Panc1 (cell line): ENCODE data around the gene DNAJB4. TPM values are rescaled to one million over a fixed set of nuclear protein-coding genes. Genes with fewer than 3 reads are reported as not detected.

Experiments used
- ATAC-seq: fragments of 200-7000 bp; cut with Tn5 transposase; 2 replicates; pipeline ENCODE4 v1.9.1; 2020; ENCODE audit warnings: mild to moderate bottlenecking, moderate library complexity
- BruUV-seq: library from RNA; stranded (reverse); fragments of 400-500 nt; replicated peaks from 2 replicates; lab custom pipeline; 2021; lab: Mats Ljungman, UMichigan
- CTCF ChIA-PET: fragments of 300-600 bp; sonication (Branson Sonifier 250); formaldehyde crosslinking; loops from one replicate; lab custom pipeline; 2022; ENCODE audit warnings: antibody characterized with exemption; lab: Charles Lee
- POLR2A ChIA-PET: fragments of 300-600 bp; sonication (Branson Sonifier 250); formaldehyde crosslinking; loops from one replicate; lab custom pipeline; 2022; ENCODE audit warnings: antibody characterized with exemption; lab: Charles Lee
- DNase-seq: peaks from one replicate; pipeline ENCODE4 v3.0.0-alpha.2; 2010; ENCODE audit warnings: low read depth, low spot score
- H3K27ac ChIP-seq: 2 replicates; pipeline ENCODE4 v1.5.1; 2011; ENCODE audit warnings: mild to moderate bottlenecking, low read length, inconsistent platforms
- H3K27me3 ChIP-seq: fragments of 200-500 bp; sonication (Bioruptor generic); 2 replicates; pipeline ENCODE4 v1.6.0; 2014; ENCODE audit warnings: low read length, inconsistent platforms; ENCODE audit not compliant: control insufficient read depth, insufficient read depth
- H3K36me3 ChIP-seq: fragments of 200-500 bp; sonication (Bioruptor generic); 2 replicates; pipeline ENCODE4 v1.5.1; 2014; ENCODE audit warnings: inconsistent platforms, mild to moderate bottlenecking, low read length, moderate library complexity; ENCODE audit not compliant: control insufficient read depth, insufficient read depth
- H3K4me1 ChIP-seq: 2 replicates; pipeline ENCODE4 v1.5.1; 2011; ENCODE audit warnings: inconsistent platforms, mild to moderate bottlenecking, low read length, moderate library complexity; ENCODE audit not compliant: control insufficient read depth, insufficient read depth
- H3K4me3 ChIP-seq, 2 experiments: 2 replicates each; pipeline ENCODE4 v1.5.1; 2011 to 2012; ENCODE audit warnings: low read depth in 2 of 2, low read length in 2 of 2, mild to moderate bottlenecking in 2 of 2, inconsistent platforms in 1 of 2, moderate library complexity in 1 of 2
- H3K9me3 ChIP-seq: fragments of 200-500 bp; sonication (Bioruptor generic); 2 replicates; pipeline ENCODE4 v1.5.1; 2014; ENCODE audit warnings: low read depth, mild to moderate bottlenecking, inconsistent platforms, low read length, moderate library complexity; ENCODE audit not compliant: control insufficient read depth, insufficient read depth
- CTCF ChIP-seq: fragments of 450-650 bp; IDR thresholded peaks from 2 replicates; pipeline ENCODE4 v1.5.1; 2017; ENCODE audit warnings: mild to moderate bottlenecking
- POLR2AphosphoS5 ChIP-seq: IDR thresholded peaks from 2 replicates; pipeline ENCODE4 v1.6.1; 2012; ENCODE audit warnings: mild to moderate bottlenecking, low read depth, low read length, moderate library complexity
- REST ChIP-seq, 2 experiments: IDR thresholded peaks; 2 replicates each; pipeline ENCODE4 v1.6.1; 2011 to 2012; ENCODE audit warnings: low read depth in 2 of 2, control low read depth in 1 of 2, low read length in 1 of 2, mild to moderate bottlenecking in 1 of 2, moderate library complexity in 1 of 2; ENCODE audit not compliant: insufficient read depth in 1 of 2
- SIN3A ChIP-seq: IDR thresholded peaks from 2 replicates; pipeline ENCODE4 v1.6.1; 2012; ENCODE audit warnings: low read depth, mild to moderate bottlenecking, low read length, moderate library complexity, borderline replicate concordance; ENCODE audit not compliant: insufficient read depth
- TCF7L2 ChIP-seq: IDR thresholded peaks from 2 replicates; pipeline ENCODE4 v1.6.1; 2011; ENCODE audit warnings: mild to moderate bottlenecking, low read depth, low read length, inconsistent platforms
- in situ Hi-C: cut with HindIII; loops from 2 replicates; pipeline ENCODE4 v1.10.0; 2016; ENCODE audit warnings: low sequenced_read_pairs, low pct_unique_long_range_greater_than_20kb
- intact Hi-C: fragments of 100-400 bp; cut with micrococcal nuclease; formaldehyde crosslinking; loops from one replicate; pipeline ENCODE4 v1.10.0; 2022; ENCODE audit not compliant: unreplicated experiment
- total RNA-seq: library from RNA; stranded (reverse); gene quantifications from one replicate; pipeline ENCODE4 v1.2.1, GENCODE V29; 2021; ENCODE audit not compliant: unreplicated experiment

The DNAJB4 gene
- total RNA-seq, 1 experiment from 2014 or later, result 14.9 TPM

- Histone ChIP-seq H3K27me3 (no peaks in the 10 kb centered on the region; the same call in 1 of the 2 replicates), H3K9me3 (no peaks in the 10 kb centered on the region), H3K4me1 (no peaks in the 10 kb centered on the region), H3K27ac (no peak overlapping the region), H3K36me3 (no peaks in the 10 kb centered on the region), H3K4me3 (no peak overlapping the region)
- in situ Hi-C loops, result no loop called here
- no TSS peak for BruUV-seq
- ChIA-PET CTCF (interaction anchor here (0.6 to 0.8 kb wide), 2 partner anchors 29 to 59 kb away, joined by 3 read pairs; partner anchors contain the start of gene DNAJB4), POLR2A (no interaction called here)
- ATAC-seq (no peak), DNase-seq (no peak)
- intact Hi-C loops, result no loop called here
- no peak for TF ChIP-seq TCF7L2
Measured at GRCh38 chr1:78033797-78034172, 29.0 kb downstream of the DNAJB4 start.

- Histone ChIP-seq H3K4me1 (no peaks in the 10 kb centered on the region), H3K36me3 (no peaks in the 10 kb centered on the region), H3K27me3 (no peaks in the 10 kb centered on the region; the same call in 1 of the 2 replicates), H3K9me3 (no peaks in the 10 kb centered on the region), H3K27ac (no peak overlapping the region), H3K4me3 (no peak overlapping the region)
- ATAC-seq (no peak), DNase-seq (no peak)
- ChIA-PET CTCF (no interaction called here), POLR2A (no interaction called here)
- intact Hi-C loops (no loop called here), in situ Hi-C loops (no loop called here)
- TF ChIP-seq SIN3A (no peak), REST (IDR thresholded peaks at IDR 0.05; ENCODE audit: insufficient read depth in 1 of 2, low read depth in 2 of 2, low read length in 1 of 2) (no peak), CTCF (no peak), TCF7L2 (no peak), POLR2AphosphoS5 (no peak)
- no TSS peak for BruUV-seq
Measured at GRCh38 chr1:78035121-78035520, 30.4 kb downstream of the DNAJB4 start.

- POLR2A ChIA-PET, result interaction anchor here (0.7 kb wide), 1 partner anchor 32 kb away, joined by 3 read pairs; the partner anchor contains the start of gene DNAJB4
- in situ Hi-C loops (no loop called here), intact Hi-C loops (no loop called here)
- Histone ChIP-seq H3K9me3 (no peaks in the 10 kb centered on the region), H3K4me3 (no peak overlapping the region), H3K27ac (no peak overlapping the region), H3K4me1 (no peaks in the 10 kb centered on the region), H3K27me3 (no peaks in the 10 kb centered on the region; the same call in 1 of the 2 replicates), H3K36me3 (no peaks in the 10 kb centered on the region)
- TF ChIP-seq TCF7L2, result no peak
- TF ChIP-seq POLR2AphosphoS5, result no peak
- TF ChIP-seq REST (IDR thresholded peaks at IDR 0.05; ENCODE audit: insufficient read depth in 1 of 2, low read depth in 2 of 2, low read length in 1 of 2), result no peak
- no peak for TF ChIP-seq SIN3A
- TF ChIP-seq CTCF, result no peak
- CTCF ChIA-PET, result no interaction called here
- no peak for DNase-seq
- no TSS peak for BruUV-seq
- no peak for ATAC-seq
Measured at GRCh38 chr1:78036450-78036849, 31.7 kb downstream of the DNAJB4 start.
